ENCODE results near the gene FLNB.

Gene FLNB

DNA sequence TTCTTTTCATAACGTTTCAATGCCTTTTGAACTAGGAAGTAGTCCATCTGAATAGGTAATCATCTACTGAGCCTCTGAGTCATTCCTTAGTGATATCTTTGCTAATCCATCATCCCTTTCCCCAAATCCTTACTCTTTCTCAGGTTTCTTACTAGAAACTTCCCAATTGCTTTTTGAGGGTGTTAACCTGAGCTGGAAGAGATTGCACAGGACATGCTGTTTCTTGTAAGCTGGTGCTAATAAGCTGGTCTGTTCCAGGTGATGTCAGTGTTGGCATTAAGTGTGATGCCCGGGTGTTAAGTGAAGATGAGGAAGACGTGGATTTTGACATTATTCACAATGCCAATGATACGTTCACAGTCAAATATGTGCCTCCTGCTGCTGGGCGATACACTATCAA is 101.5 kb downstream of the FLNB start:
- DNase-seq (ENCODE audit: low spot score) = no peak

- DNase-seq (ENCODE audit: low spot score) = no peak
Measured at GRCh38 chr3:58111513-58112184, 103.4 kb downstream of the FLNB start.

GRCh38 chr3:58112185-58112535 is 103.9 kb downstream of the FLNB start:
- DNase-seq (ENCODE audit: low spot score) = no peak

DNA sequence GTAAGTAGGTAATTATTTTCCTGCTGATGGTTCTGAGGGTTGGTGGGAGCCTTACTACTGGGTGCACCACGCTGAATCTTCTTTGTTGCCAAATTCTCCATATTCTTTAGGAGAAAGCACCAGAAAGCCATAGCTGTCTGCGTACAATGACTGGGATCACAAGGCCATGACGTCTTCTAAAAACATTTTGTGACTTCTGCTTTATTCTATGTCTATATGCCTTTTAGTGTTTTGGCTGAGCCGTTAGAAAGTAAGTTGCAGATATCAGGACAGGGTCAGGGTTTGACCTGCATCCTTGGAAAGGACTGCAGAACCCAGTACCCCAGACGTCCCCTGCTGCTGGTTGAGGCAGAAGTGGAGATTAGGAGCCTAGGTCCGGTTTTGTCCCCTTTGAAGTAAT is 107.0 kb downstream of the FLNB start:
- DNase-seq (ENCODE audit: low spot score) = no peak

- no peak for DNase-seq (ENCODE audit: low spot score)
Measured at GRCh38 chr3:58116161-58116955, 108.1 kb downstream of the FLNB start.

DNA sequence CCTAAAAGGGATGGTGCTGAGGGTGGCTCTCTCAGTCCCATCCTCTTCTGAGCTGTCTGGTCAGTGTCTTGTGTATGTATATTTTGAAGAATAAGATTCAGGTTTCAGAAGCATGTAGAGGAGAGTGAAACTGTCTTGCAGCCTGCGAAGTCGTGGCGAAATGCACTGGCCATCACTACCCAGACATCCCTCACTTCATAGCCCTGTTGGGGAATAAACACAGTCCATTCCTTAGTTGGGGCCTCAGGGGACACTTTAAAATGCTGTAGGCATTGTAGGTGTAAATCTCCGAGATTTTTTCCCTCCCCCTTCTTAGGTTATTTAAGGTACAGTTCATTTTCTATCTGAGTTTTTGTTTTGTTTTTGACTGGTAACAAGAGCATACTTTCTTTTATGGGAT is 108.8 kb downstream of the FLNB start:
- DNase-seq (ENCODE audit: low spot score) = peak; percentile 42

DNA sequence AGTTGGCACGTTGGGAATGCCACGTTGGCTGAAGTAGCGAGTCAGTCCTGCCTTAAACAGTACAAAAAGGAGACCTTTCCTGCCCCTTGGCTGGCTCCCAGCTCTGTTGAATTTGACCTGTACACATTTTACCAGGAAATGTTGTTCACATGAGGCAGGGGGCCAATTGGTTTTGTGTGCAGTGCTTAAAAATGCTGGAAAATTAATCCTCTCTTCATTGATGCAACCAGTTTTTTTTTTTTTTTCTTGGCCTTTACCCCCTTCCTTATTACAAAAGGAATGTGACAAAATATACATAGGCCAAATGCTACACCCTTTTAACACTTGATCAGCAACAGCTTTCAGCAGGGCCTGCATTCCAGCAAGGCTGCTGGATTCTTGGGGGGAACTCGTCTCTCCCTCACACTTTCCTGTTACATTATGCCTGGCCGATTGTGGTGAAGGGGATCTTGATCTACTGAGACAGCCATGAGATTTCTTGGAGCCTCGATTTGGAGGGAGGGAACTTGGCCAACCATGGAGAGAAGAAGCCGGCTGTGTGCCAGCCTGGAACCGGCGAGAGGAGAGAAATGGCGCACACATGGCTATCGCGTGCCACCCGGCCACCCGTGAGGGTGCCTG is 109.4 kb downstream of the FLNB start:
- peak; percentile 65 for DNase-seq (ENCODE audit: low spot score)

DNA sequence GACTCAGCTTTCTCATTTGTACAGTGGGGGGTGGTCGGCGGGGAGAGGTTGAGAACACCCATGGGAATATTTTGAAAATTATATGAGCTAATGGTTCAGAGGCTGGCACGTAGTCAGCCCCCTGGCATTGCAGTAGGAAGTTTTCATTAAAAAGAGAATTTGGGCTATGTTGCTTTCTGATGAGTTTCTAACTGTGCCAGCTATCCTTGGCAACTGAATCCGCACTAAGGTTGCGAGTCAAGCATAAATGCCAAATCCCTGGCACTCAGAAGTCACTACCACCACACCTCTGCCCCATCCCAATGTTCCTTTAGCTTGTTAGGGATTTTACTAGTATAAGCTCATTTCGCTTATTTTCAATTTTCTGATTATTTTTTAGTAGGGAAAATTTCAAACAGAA is 111.0 kb downstream of the FLNB start:
- DNase-seq (ENCODE audit: low spot score) = no peak

- no peak for DNase-seq (ENCODE audit: low spot score)
Measured at GRCh38 chr3:58120075-58120812, 112.0 kb downstream of the FLNB start.

DNA sequence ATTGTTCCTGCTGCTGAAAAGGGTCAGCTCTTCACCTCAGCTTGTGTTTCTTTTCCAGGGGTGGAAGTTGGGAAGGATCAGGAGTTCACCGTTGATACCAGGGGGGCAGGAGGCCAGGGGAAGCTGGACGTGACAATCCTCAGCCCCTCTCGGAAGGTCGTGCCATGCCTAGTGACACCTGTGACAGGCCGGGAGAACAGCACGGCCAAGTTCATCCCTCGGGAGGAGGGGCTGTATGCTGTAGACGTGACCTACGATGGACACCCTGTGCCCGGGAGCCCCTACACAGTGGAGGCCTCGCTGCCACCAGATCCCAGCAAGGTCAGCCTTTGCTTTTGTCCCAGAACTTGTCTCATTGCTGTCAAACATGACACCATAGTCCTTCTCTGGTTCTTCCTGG is 113.0 kb downstream of the FLNB start:
- DNase-seq (ENCODE audit: low spot score) = no peak

DNA sequence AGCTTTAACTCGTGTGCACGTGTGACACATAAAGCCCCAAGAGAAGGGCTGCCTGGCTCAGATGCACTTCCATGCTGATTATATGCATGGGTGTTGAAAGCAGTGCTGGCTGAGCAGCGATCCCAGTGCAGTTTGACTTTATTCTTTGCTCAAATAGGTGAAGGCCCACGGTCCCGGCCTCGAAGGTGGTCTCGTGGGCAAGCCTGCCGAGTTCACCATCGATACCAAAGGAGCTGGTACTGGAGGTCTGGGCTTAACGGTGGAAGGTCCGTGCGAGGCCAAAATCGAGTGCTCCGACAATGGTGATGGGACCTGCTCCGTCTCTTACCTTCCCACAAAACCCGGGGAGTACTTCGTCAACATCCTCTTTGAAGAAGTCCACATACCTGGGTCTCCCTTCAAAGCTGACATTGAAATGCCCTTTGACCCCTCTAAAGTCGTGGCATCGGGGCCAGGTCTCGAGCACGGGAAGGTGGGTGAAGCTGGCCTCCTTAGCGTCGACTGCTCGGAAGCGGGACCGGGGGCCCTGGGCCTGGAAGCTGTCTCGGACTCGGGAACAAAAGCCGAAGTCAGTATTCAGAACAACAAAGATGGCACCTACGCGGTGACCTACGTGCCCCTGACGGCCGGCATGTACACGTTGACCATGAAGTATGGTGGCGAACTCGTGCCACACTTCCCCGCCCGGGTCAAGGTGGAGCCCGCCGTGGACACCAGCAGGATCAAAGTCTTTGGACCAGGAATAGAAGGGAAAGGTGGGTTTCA is 114.9 kb downstream of the FLNB start:
- no peak for DNase-seq (ENCODE audit: low spot score)

- no peak for DNase-seq (ENCODE audit: low spot score)
Measured at GRCh38 chr3:58124387-58124786, 116.2 kb downstream of the FLNB start.

DNA sequence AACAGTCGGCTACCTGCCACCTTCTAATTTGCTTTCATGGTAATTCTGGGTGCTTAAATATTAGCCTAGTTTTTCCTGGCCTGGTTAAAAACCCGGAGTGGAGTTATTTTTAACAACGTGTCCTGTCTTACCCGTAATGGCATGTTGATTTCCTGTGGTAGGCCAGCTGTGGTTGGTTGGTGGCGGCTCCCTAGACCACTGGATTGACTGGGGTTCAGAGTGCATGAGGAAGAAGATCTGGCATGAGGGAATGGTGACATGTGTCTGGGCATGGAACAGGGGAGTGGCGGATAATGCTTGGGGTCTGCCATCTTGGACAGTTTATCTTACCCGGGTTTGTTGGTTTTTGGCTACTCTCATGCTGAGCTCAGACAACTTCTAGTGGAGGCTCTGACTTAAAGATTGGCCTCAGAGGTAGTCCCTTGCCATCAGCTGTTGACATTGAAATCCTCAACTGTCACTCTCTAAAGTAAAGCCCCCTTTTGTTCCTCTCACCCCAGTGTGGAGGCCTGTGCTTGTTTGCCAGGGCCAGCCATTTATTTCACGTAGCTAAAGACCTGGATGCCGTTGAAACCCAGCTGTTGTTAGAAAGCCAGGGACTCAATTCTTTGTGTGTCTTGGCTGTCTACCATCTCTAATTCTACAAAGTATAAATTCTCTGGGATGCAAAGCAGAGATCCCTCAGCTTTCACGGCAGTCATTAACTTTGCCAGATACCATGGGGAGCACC is 121.0 kb downstream of the FLNB start:
- DNase-seq (ENCODE audit: low spot score) = no peak

DNA sequence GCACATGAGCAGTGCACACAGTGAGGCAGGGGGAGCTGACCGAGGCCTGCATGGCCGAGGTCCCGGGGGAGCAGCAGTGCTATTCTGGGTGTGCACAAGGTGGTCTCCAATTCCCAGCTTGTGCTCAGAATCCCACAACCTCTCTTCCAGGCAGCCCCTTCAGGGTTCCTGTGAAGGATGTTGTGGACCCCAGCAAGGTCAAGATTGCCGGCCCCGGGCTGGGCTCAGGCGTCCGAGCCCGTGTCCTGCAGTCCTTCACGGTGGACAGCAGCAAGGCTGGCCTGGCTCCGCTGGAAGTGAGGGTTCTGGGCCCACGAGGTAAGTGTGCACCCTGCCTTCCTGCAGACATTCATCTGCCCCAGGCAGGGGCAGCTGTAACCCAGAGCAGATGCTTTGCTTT is 122.4 kb downstream of the FLNB start:
- DNase-seq (ENCODE audit: low spot score) = no peak

- DNase-seq (ENCODE audit: low spot score) = no peak
Measured at GRCh38 chr3:58131101-58131825, 123.0 kb downstream of the FLNB start.

- no peak for DNase-seq (ENCODE audit: low spot score)
Measured at GRCh38 chr3:58132850-58133249, 124.6 kb downstream of the FLNB start.

DNA sequence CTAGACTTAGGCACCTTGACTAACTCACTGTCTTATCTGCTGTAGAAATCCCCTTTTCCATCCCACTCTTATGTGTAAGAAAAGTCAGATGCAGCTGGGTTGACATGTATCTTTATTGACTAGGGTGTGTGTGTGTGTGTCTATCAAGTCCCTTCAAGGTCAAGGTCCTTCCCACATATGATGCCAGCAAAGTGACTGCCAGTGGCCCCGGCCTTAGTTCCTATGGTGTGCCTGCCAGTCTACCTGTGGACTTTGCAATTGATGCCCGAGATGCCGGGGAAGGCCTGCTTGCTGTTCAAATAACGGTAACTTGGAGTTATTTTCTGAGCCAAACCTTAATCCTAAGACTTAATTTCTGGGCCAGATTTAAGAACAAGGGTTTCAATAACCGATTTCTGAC is 126.2 kb downstream of the FLNB start:
- no peak for DNase-seq (ENCODE audit: low spot score)

DNA sequence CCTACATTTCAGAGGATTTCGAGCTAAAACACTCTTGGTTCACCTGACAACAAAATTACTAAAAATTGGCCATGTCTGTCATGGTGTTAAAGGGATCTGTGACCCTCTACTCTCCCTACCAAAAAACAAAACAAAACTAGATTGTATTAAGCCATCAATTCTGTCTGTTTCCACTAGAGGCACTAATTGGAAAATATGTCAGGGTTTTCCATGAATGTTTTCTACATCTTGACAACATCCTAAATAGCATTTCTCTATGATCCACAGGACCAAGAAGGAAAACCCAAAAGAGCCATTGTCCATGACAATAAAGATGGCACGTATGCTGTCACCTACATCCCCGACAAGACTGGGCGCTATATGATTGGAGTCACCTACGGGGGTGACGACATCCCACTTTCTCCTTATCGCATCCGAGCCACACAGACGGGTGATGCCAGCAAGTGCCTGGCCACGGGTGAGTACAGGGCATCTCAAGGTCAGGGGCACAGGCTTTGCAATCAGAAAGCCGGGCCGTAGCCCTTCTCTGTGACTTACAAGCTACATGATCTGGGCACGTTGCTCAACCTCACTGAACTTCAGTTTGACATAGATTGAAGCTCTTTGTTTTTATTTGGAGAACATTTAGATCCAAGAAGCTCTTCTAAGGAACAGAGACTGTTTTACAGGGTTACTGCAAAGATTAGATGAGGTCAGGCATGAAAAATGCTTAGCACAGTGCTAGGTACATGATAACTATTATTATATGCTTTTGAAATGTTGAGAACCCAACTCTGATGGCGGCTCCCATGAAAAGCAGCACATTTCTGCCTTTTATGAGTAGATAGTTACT is 127.7 kb downstream of the FLNB start:
- peak; percentile 36 for DNase-seq (ENCODE audit: low spot score)

DNA sequence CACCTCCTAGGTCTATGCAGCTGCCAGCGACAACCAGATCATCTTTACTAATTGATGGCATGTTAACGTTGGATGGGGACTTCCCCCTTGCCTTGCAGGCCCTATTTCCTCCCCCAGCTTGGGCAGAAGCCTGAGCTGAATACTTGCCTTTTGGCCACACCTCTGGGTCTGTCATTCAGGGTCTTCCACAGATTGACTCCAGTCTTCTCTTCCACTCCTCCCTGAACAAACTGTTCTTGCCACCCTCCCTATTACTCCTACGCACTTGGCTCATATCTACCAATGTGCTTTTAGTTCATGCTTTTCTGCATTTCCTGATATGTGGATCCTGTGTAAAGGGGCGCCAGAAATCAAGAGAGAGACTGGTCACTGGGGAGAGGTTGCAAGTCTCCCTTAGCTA is 129.1 kb downstream of the FLNB start:
- DNase-seq (ENCODE audit: low spot score) = no peak
